ENCODE data around the gene VEGFC.

The VEGFC gene

DNA sequence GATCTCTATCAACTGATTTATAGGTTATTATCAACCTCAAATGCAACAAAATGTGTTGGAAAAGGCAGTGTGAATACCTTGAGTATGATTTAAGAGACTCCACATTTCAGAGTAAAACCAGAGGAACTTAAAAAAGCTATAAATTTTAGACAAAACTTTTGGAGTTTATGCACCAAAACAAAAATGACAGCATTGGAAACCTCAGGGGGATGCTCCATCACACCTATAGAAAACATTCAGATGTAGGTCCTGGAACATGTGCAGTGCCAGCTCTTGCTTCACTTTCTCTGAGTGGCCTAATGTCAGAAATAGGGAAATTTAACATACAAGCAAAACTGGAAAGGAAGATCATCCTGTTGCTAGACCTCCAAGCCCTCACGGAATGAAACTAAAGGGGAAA lies 5.8 kb upstream of the VEGFC start:
- no peak for DNase-seq (ENCODE audit: low spot score)

DNA sequence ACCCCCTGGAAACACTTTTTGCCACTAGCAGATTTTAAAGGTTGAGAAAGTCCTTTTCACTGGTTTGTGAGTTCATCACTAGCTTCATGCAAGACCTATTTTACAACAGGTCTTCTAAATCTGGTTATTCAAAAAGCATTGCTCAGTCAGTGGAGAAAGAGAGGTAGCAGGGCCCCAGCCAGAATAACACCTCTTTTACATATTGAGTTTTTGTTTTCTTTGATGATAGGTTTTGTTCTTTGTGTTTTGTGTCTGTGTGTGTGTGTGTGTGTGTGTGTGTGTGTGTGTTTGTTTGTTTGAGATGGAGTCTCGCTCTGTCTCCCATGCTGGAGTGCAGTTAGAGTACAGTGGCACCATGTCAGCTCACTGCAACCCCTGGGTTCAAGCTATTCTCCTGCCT lies 2.7 kb upstream of the VEGFC start:
- no peak for DNase-seq (ENCODE audit: low spot score)

DNA sequence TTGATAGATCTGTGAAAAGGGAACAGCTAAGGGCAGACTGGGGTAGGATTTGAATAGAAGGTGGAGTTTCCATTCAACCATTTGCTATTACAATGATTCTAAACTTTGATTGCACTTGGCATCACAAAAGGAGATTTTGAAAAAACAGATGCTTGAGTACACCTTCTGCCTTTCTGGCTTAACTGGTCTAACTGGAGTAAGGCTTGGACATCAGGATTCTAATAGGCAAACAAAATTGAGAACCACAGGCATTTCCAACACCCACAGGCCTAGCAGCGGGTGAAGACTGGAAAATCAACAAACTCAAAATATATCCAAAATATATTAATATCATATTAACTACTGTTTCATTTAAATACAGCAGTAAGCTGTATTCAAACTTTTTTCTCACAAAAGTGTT lies 1.9 kb upstream of the VEGFC start:
- no peak for DNase-seq (ENCODE audit: low spot score)

DNA sequence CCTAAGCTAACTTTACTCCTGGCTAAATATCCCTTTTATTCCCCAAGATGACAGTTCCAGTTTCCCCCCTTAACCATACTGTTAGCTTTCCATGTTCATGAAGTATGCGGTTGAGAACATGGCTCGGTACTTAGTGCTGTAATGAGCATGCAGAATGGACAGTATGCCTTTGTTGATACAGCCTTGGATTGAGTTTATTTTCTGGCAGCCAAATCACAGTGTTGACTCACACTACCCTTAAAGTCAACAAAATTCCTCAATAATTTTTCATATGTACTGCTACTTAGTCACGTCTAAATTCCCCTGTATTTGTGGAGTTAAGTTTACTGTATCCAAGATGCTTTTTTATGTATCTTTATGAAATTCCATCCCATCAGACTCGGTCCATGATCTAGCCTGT lies 1.4 kb upstream of the VEGFC start:
- DNase-seq (ENCODE audit: low spot score), result peak; percentile 69

DNA sequence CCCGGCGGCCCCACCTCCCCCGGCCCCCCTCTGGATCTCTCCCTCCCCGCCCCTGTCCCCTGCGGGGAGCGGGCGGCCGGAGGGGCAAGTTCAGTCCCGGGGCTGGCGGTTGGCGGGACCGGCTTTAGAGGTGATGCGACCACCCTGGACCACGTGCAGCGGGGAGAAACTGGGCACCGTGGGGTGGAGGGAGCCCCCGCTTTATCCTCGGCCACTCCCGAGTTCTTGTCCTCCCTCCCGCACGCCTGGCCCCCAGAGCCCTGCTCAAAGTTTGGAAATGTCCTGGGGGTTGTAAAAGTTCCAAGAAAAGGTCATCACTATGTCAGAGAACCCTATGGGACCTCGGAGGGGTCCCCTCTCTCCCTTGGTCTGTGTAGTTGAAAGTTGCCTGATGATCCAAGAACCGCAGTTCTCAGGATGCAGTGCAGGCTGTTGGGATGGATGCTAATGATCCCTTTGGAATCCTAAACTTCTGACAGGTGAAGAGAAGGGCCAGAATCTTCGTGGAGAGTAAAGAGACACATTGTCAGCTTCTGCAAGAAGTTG lies 411 bp upstream of the VEGFC start:
- DNase-seq (ENCODE audit: low spot score), result no peak

DNA sequence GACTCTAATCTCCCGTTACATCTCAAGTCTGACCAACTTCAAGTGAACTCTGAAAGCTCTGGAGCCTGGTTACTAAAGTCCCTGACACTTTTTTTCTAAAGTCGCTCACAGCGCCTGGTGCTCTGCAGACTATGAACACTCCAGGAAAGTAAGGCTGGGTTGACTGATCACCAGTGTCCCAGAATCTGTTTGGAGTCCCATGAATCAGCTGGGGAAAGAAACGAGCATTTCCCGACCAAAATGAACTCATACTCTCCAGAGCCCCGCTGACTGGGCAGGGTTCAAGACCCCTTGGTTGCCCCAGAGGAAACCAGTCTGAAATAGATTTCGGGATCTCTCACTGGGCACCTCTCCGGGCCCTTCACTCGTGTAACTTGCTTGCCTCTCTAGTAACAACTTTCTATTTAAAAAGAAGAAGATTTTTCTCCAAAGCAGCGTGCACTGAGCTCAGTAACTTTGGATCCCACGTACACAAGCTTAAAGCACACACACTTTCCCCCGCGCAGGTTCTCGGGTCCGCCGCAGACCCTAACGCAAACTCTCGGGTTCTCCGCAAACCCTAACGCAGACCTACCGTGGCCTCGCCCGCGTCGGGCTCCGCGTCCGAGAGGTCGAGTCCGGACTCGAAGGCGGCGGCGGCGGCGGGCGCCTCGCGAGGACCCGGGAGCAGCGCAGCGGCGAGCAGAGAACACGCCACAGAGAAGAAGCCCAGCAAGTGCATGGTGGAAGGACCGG lies 964 bp downstream of the VEGFC start:
- peak; percentile 49 for DNase-seq (ENCODE audit: low spot score)

DNA sequence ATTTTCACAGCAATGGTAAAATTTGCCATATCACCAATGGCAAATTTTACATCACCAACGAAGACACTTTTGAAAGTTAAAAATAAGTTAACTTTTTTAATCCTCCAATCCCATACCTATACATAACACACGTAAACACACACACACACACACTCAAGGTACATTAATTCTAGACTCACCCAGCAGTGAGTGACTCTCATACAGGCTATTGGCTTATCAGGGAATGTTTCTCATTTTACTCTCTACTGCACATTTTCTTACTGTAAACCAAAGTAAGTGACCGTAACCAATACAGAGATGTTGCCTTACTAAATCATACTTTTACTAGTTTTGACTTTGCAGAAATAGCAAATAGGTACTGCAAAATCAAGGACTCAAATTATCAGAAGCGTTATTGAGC lies 2.3 kb downstream of the VEGFC start:
- no peak for DNase-seq (ENCODE audit: low spot score)

DNA sequence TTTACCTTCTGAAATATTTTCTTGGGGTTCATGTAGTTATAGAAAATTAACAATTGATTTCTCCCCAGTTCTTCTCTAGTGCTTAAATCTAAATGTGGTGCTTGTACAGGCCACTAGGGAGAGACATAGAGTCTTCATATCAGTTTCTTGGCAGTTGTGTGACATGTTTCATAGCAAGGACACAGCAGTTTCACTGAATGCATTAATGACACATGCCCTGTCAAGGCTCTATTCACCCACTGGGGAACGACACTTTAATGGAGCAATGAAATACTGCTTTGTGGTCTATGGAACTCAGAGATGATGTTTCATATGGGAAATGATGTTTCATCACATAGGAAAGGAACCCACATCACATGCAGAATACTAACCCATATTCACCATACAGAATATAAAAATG lies 2.8 kb downstream of the VEGFC start:
- DNase-seq (ENCODE audit: low spot score), result peak; percentile 62

DNA sequence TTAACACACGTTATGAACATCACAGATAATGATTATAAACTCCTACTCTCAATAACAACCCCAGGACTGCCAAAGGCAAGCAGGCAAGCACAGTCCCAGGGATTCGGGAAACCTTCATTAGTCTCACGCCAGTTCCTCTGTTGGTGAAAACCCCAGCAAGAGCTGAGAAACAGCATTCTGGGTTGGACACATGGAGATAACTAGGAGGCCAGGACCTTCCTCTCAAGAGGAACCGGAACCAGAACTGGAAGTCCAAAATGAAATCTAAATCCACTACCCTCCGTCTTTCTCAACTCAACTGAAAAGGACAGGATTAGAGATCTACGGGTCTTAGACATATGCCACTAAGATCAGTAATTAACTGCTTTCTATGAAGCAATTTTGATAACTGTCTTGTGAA lies 3.8 kb downstream of the VEGFC start:
- no peak for DNase-seq (ENCODE audit: low spot score)

DNA sequence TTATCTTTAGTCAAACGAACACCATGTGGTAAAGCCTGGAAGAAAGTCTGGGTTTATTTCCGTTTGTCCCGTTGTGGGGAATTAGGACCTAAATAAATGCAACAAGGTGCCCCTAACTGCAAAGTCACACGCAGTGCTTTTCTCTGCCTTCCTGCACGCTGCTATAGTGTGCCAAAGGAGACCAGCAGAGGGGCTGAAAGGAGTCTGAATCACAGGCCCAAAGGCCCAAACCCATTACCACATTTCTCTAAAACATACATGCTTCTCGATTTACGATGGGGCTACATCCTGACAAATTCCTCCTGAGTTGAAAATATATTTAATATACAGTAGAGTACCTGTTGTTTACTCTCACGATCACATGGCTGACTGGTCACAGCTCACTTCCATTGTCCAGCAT lies 4.5 kb downstream of the VEGFC start:
- DNase-seq (ENCODE audit: low spot score), result no peak

DNA sequence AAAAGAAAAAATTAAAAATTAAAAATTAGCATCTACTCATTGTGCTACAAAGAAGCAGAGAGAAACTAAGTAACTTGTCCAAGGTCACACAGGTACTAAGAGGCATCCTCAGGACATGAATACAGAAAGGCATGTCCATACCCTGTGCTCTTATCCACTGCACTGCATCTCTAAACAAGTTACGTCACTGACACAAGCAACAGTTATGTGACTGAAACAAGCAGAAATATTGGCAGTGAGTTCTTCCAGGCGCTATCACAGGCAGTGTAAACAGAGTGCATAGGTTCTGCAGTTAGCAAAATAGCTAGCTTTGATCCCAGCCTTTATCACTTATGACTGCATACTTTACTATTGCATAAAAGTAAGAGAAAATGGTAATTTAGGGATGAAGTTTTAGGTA lies 7.9 kb downstream of the VEGFC start:
- DNase-seq (ENCODE audit: low spot score), result no peak

DNA sequence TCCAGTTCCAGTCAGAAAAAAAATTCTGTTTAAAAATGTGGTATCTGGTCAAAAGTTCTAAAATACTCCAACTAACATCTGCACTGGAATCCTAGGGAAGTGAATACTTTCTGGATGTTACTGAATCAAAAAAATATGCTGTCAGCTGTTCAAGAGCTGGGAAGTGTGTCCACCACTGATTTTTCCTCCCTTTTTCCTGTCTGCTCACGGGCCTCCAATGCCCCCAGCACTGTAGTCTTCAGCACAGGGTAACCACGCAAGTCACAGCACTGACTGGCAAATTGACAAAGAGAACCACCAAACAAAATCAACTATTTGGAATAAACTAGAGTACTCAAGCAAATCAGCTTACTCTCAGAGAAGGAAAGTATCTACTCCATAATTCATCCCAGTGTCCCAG lies 9.9 kb downstream of the VEGFC start:
- peak; percentile 38 for DNase-seq (ENCODE audit: low spot score)

DNA sequence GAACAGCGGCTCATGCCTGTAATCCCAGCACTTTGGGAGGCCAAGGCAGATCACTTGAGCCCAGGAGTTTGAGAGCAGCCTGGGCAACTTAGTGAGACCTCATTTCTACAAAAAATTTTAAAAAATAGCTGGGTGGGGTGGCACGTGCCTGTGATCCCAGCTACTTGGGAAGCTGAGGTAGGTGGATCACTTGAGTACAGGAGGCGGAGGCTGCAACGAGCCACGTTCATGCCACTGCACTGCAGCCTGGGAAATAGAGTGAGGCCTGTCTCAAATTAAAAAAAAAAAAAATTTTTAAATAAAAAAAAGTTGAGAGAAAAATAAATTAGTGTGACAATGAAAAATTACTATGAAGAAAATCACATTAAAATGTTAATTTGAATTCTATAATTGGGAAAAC lies 10.5 kb downstream of the VEGFC start:
- no peak for DNase-seq (ENCODE audit: low spot score)

DNA sequence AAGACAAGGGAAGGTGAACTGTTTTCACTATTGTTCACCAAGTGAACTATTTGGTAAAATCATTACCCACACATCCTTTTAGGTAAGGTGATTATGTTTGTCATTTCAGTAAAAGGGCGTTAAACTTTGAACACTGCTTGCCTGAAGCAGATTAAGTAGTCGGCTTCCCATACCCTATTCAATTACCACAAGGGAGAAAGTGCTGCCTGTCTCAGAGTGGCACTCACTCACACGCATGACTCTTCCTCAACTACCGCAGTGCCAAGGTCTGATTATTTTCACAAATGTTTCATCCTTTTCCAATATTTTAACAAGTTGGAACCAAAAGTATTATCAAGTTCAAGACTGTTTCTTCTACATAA lies 11.0 kb downstream of the VEGFC start:
- no peak for DNase-seq (ENCODE audit: low spot score)

DNA sequence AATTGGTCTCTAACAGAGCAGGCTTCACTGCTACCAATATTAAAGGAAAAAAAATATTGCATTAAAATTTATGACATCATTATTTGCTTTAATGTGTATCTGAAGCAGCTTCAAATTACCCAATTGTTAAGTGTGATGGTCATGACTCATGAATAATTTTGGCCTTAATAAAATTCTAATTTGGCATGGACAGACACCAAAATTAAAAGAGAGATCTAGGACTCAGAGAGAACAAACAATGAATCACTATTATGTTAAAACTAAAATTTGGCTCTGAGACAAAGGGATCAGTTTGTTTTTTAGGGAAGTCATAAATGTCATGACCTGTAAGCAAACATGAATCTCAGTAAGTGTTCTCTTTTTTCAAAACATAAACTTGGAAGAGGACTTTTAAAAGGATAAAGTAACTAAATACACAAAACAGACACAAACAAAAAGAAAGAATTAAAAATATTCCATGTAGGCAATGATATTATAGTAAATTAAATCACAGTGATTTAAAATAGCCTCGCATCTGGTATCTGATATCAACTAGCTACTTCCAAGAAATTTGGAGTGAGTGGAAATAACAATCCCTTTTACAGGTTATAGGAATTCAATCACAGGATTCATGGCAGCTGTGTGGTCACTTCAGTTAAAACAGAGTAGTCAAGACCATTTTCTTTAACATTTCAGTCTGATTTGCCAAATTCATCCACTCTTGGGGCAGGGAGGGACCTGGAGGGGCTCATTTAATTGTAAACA lies 11.6 kb downstream of the VEGFC start:
- DNase-seq (ENCODE audit: low spot score), result no peak

DNA sequence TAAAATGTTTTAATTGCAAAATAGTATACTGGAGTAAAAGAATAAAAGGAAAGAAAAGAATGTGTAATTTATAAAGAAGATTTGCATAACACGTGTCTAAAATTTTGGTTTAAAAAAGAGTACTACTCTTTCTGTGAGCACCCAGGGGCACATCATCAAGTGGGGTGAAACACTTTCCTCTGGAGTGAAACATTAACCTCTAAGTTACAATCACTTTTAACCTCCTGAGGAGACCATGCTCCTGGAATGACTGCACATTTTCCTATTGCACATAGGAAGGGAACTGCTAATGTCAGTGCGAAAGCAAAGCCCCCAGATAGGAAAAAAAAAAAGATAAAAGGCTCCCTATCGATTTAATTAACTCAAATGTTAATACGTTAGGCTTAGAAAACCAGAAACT lies 13.3 kb downstream of the VEGFC start:
- no peak for DNase-seq (ENCODE audit: low spot score)

DNA sequence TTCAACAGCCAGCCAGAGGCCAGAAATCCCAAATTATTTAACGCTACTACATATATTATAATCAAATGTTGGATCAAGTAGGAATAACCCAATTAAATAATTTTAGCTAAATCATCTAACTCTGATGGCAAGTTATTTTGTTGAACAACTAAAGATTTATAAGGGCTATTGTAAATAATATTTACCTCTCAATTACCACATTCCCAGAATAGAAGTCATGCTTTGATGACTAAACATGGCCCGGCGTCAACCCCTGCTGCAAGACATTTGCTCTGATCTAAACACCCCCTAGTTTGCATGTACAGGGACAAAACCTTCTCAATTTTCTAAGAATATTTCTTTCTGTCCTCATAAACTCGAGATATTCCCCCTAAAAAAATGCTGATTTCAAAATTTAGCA lies 14.2 kb downstream of the VEGFC start:
- DNase-seq (ENCODE audit: low spot score), result peak; percentile 40

DNA sequence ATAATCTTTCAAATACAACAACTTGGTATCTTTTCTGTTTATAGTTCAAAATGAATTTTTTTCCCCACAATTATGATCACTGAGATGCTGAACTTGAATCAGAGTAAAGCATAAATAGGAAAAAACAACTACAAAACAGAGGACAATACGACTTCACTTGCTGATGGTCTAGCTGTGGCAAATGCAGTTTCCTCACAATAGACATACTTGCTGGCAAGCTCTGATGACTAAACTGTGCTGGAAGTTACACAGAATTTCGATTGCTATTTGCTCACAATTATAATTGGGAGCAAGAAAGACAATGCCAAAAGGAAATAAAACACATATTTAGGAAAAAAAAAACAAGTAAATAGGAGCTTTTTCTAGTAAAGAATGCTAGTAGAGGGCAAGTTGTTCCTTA lies 14.7 kb downstream of the VEGFC start:
- DNase-seq (ENCODE audit: low spot score), result peak; percentile 67

DNA sequence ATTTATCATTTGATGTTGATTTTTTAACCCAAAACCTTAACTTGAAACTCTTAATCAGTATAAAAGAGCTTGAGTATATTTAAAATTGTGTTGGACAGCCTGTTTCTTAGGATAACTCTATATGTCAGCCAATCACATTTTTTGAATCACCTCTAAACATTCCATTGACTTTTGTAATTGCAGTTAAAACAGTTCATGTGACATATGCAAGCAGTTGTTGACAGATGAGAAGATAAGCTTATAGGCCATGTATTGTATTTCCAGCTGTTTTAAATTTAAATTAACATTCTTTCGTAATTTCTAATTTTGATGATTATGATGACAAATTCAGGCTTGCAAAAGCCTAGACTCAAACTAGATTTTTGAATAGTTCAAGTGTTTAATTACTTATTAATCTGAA lies 17.4 kb downstream of the VEGFC start:
- no peak for DNase-seq (ENCODE audit: low spot score)

DNA sequence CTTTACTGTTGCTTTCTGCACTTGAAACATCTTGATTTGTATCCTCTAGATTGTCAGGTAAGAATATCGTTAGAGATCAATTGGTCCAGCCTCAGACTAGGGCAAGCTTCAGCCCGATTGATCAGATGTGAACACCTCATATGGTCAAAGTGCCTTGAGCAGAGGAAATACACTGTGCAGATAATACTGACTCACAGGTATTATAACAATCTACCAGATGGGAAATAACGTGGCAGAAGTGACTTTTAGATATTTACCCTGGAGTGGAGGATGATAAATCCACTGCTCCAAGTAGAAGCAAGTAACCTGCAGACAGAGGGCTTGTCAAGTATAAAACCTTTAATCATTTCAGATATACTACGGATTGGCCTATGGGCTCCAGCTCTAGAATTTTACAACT lies 17.9 kb downstream of the VEGFC start:
- no peak for DNase-seq (ENCODE audit: low spot score)

DNA sequence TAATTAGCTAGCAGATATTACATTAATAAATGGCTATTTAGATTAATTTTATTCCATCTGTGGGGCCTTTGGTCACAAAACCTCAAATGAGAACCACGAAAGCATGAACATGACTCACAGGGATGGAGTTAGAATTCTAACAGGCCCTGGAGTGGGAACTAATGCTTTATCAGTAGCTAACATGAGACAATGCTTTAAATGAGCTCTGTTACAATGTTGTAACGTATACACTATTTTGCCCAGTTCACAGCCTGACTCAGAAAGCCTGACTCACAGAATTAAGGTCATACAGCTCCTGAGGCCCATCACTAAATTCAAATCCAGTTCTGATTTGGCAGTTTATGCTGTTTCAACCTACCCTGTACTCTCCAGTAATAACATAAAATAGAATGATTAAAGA lies 23.2 kb downstream of the VEGFC start:
- DNase-seq (ENCODE audit: low spot score), result peak; percentile 74

DNA sequence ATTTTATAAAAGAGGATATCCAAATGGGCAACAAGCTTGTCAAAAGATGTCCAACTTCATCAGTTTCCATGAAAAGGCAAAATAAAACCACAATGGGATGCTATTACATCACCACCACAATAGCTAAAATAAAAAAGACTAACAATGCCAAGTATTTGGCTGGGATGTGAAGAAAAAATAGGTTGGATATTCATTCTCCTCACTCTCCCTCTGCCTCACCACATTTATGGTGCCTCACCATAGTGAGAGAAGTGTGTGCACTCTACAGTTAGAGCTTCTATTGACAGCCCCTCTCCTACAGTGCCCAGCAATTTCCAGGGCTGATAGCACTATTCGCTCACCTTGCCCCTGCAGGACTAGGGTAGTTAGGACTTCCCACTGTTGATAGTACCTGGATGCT lies 25.5 kb downstream of the VEGFC start:
- DNase-seq (ENCODE audit: low spot score), result peak; percentile 32

DNA sequence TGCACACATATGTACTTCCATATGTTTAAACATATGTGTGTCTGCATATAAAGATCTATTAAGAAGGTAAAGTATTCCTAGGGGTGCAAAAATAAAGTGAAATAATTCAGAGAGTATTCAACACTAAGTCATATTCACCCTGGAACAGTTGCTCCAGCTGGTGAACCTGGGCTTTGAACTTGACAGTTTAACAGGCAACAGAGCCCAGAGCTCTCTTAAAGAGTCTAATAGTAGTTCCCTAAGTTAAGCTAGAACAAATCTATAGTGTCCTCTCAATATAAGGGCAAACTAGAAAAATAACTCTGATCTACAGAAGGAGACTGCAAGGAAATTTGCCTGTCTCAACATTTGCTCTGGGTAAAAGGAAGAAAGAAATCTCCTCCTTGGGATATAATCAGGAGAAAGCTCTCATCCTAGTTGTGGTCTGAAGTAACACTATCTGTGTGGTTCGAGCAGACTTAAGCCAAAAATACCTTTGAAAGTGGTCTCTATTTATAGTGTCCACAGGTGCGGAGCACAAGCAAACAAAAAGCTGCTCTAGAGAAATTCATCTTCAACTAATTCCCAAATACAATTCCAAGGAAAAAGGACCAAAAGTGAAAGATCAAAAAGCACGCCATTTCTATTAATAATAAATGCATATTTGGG lies 29.9 kb downstream of the VEGFC start:
- DNase-seq (ENCODE audit: low spot score), result no peak

Measured in AG20443 (cell line).